WI38 (cell line): Measurements from ENCODE around the gene HVCN1.
"Not testable (repeated sequence)": the region's sequence is repeated elsewhere in the genome, so short reads cannot be mapped to it uniquely, and the experiment has no call there.

Source experiments
- H3K4me3 ChIP-seq: 2 replicates; pipeline ENCODE4 v1.5.1; 2011; ENCODE audit warnings: low read depth, mild to moderate bottlenecking, control low read depth, low read length
- CTCF ChIP-seq: IDR thresholded peaks from 2 replicates; pipeline ENCODE4 v1.5.1; 2012; ENCODE audit warnings: low read depth, mild to moderate bottlenecking, control low read depth, low read length

Gene HVCN1

DNA sequence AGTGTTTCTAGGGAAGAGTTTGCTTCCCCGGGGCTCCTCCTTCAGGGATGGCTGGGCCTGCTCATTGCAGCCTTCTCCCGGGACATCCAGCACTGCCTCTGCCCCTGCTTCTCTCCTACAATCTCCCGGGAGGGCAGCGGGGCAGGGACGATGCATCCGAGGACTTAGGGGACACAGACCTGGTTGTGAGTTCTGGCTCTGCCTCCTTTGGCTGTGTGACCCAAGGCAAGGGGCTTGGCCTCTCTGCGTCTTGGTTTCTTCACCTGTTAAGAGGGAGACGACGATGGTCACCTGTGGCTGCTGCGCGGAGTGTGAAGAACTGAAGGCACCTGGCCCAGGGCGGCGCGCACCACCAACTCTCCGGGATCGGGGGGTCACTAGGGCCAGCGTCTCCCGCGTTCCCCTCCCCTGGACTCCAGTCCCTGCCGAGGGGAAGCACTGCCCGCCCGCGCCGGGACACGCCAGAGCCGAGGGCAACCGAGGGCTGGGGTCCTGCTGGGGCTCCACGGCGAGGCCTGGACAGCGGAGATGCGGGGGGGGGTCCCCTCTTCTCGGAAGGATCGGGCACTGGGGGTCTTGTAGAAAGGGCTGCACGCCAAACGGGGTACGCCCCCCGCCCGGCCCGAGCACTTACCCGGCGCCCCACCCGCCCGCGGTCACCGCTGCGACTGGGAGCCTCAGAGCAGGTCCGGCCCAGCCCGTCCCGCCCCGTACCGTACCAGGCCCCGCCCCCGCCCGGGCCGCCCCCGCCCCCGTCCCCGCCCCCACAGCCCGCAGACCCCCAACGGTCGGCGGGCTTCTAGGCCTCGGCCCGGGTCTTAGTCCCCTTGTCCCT, at the start of gene HVCN1:
Gene HVCN1 (minus strand): TSS at position 670 of the 835 bp plus-strand sequence. CDS start 5,870 bp downstream, outside the sequence.
- no peak for TF ChIP-seq CTCF
- peak within 1 kb of the TSS; percentile 55 for H3K4me3 ChIP-seq

DNA sequence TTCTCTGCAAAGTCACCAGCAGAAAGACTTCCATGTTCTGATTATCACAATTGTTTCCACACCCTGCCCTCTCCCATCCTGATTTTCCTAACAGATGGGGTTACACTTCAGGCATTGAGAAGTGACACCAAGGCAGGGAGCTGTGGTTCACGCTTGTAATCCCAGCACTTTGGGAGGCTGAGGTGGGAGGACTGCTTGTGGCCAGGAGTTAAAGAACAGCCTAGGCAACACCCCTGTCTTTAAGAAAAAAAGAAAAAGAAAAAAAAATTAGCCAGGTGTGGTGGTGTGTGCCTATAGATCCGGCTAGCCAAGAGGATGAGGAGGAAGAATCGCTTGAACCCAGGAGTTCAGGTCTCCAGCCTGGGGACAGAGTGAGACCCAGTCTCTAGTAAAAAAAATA, 48.6 kb upstream of the HVCN1 start:
- H3K4me3 ChIP-seq, result no peak overlapping the region
- no peak for TF ChIP-seq CTCF

DNA sequence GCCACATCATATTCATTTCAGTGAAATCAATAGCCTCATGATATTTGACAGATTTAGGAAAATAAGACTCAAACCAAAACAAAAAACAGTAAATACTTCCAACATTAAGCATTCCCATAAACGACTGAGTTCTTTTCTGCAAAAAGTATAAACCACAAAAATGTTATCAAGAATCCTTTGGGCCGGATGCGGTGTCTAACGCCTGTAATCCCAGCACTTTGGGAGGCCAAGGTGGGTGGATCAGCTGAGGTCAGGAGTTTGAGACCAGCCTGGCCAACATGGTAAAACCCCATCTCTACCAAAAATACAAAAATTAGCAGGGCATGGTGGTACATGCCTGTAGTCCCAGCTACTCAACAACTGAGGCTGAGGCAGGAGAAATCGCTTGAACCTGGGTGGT, 48.1 kb upstream of the HVCN1 start:
- H3K4me3 ChIP-seq, result not testable (repeated sequence)

GRCh38 chr12:110733900-110734299, 45.0 kb upstream of the HVCN1 start:
- no peak overlapping the region for H3K4me3 ChIP-seq
- no peak for TF ChIP-seq CTCF

GRCh38 chr12:110733089-110733715, 44.3 kb upstream of the HVCN1 start:
- no peak overlapping the region for H3K4me3 ChIP-seq
- TF ChIP-seq CTCF, result no peak

DNA sequence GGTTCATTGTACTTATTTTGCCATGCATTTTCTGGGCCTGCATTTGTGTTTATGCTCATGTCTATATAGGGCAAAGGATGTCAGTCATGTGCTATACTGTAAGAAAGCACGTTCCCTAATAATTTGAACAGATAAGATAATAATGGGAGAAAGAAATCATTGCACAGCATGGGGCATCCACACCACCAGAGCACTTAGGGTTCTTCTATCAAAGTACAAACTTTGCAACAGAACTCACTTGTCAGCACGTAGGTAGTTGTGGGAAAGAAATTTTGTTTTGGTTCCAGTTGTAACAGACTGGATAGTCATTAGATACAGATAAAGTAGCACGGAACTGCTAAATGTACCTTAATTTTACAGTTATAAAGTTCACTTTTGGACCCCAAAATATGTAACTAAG, 43.7 kb upstream of the HVCN1 start:
- no peak for TF ChIP-seq CTCF
- no peak overlapping the region for H3K4me3 ChIP-seq

- TF ChIP-seq CTCF, result no peak
- H3K4me3 ChIP-seq, result no peak overlapping the region
Measured at GRCh38 chr12:110731479-110731878, 42.6 kb upstream of the HVCN1 start.
